Stimulated activated CD8-positive, alpha-beta memory T cell treated with anti-CD3 and anti-CD28 coated beads, Interleukin-15, amount 100 ng/mL, for 1 hour (primary cell): ENCODE results near the gene NAV2.
A peak's percentile ranks its signal among the peaks of the same experiment; 100 is the strongest.

Experiments
- DNase-seq: peaks from one replicate; pipeline ENCODE4 v3.0.0-alpha.2; 2020; ENCODE audit warnings: low read depth

The NAV2 gene

DNA sequence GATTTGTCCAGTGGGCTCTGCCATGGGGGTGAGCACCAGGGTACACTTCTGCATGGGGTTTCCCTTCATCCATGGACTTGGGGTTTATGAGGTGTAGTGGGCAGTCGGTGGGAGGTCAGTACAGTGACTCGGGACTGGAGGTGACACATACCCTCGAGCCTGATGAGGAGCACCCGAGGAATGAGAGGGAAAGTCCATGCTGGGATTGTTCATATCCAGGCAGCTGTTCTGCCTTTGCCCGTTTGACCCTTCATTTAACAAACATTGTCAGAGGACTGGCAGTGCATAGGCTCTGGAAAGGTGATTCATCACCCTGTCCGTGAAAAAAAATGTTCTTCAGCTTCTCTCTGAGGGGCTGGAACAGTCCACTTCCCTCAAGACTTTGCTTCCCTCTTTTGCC is 2.7 kb downstream of the NAV2 start:
- no peak for DNase-seq

GRCh38 chr11:19718051-19718450 is 5.4 kb downstream of the NAV2 start:
- DNase-seq: no peak

GRCh38 chr11:19718951-19719350 is 6.3 kb downstream of the NAV2 start:
- no peak for DNase-seq

DNA sequence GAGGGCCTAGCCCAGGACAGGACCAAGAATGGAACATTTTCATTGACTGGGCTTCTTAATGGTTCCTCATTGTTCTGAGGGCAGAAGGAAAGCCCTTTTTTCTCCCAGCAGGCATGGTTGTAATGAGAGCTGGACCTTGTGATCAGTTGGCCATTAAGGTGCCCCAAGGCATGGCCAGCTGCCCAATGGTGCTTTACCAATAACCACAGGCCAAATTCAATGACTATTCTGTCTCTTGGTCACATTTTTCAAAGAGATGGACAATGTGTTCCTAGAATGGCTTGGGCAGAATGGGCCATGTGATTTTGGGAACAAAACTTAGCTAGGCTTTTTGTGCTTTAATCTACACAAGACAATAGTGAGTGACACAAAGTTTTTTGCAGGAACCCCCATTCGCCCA is 7.3 kb downstream of the NAV2 start:
- DNase-seq: no peak

GRCh38 chr11:19721176-19721575 is 8.5 kb downstream of the NAV2 start:
- no peak for DNase-seq

DNA sequence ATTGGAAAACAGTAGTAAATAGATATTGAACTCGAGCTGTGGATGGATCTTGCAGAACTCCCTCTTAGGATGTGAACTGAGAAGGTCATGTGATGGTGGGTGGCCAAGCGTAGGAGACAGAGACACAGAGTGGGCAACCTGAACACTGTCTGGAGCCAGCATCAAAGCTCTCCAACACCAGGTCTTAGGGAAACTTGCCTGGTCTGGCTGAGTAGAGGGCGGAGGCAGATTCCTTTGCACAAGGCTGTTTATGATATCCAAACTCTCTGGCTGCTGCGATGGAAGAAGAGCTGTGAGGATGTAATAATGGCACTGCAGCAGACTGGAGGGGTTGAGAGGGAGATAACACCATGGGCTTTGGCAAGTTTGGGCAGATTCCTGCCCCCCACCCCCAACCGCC is 10.1 kb downstream of the NAV2 start:
- DNase-seq: no peak

DNA sequence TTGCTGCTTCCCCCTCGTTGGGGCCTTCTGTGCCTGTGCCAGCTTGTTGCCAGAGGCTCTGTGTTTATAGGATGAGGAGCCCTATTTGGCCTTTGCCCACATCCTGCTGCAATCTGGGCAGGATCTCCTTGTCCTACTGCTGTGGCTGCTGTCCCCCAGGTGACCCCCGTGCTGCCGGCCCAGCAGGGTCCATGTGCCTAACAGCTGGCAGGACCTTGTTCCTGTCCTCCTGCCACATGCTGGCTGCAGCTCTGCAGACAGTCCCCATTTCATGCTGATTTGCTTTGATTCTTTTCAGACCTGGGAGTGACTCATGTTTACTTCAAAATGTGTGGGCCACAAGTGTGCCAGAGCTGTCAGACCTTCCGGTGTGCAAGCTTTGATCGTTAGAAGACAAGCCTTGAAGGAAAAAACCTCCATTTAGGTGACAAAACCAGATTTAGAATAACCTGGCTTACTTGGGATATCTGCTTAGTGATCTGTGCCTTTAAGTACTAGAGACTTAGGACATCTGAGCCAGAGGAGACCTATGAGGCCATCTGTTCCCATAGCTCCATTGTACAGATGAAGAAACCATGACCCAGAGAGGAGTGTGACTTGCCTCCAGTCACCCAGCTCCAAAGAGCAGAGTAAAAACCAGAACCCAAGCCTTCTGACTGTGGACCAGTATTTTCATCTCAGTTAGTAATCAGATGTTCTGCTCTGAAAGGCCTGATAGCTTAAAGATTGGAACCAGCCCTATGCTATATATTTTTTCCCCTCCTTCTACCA is 11.1 kb downstream of the NAV2 start:
- DNase-seq: no peak

DNA sequence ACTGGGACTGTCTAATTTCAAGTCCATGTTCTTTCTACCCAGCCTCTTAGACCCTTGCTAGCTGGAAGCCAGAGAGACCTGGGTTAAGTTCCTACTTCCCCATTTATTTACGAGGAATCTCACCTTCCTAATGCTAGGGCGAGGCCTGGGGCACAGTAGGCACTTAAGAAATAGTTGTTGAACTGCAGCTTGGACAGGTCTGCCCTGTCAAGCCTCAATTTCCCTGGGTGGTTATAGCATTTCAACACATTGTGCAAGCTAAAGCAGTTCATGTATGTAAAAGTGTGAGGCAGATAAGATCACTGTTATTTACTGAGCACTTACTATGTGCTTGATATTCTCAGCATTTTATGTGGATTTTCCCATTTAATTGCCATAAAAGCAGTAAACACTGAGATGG is 12.1 kb downstream of the NAV2 start:
- DNase-seq: no peak

GRCh38 chr11:19725379-19726079 is 12.9 kb downstream of the NAV2 start:
- DNase-seq: no peak

DNA sequence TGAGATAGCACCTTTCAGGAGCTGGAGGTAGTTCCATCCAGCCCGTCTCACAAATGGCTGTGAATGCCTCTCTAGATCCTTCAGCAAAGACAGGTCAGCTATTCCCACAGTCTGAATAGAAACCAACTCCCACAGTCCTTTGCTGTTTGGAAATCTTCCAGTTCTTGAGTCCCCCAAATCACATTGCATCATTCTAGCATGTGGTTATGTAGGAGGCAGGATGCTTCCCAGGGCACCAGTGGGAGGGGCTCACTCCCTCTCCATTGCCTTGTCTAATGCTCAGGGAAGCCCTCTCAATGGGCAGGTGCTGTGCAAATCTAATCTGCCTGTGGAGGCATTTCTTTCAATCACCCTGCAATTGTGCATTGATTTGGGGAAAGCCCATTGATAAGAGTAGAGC is 14.6 kb downstream of the NAV2 start:
- no peak for DNase-seq

DNA sequence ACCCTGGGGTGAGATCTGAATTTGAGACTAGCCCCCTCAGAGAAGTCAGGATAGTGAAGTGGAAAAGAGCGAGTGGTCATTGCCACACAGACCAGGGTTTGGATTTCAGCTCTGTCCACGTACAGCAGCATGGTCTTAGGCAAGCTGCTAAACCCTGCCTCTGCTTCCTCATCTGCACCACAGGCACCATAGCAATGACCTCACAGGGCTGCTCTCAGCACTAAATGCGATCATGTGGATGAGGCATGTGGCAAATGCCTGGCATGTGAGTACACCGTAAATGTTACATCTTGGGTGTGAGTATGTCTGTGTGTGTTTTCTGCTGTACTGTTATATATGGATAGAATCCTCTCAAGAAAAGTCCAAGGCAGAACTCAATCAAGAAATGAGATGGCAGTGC is 15.8 kb downstream of the NAV2 start:
- no peak for DNase-seq

GRCh38 chr11:19729141-19729540 is 16.5 kb downstream of the NAV2 start:
- no peak for DNase-seq

DNA sequence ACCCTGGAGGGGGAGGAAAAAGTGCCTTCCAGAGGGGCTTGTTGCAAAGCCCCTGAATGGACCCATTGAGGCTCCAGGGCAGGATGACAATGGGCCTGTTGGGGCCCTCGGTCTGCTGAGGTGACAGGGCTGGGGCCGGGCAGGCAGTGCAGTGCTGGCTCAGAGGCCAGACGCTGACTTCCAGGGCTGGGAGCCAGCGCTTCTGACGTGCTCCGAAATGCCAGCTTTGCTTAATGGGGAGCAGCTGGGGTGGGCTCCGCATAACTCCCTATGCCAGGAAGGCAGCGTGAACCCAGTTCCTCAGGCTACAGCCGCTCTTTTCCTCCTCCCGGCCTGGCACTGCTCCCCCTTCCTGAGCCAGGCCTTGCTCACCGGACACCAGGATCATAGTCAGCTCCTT is 17.7 kb downstream of the NAV2 start:
- no peak for DNase-seq

DNA sequence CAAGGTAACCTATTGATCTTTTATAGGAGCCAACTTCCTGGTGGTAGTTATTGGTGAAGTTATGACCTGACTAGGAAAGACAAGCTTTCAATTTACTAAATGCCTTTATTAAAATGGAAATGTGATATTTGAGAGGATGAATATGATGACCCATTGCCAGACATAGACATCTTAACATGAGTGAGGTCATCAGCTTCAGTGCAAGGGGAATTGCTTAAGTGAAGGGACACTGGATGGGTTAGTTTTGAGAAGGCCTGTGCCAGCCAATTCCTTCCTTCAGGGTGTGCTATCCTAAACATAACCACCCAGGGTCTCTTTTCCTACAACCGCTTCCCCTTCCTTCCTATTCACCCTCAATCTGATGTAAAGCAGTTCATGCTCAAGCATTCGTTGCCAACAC is 21.5 kb downstream of the NAV2 start:
- no peak for DNase-seq

- DNase-seq: no peak
Measured at GRCh38 chr11:19735157-19735908, 22.7 kb downstream of the NAV2 start.

DNA sequence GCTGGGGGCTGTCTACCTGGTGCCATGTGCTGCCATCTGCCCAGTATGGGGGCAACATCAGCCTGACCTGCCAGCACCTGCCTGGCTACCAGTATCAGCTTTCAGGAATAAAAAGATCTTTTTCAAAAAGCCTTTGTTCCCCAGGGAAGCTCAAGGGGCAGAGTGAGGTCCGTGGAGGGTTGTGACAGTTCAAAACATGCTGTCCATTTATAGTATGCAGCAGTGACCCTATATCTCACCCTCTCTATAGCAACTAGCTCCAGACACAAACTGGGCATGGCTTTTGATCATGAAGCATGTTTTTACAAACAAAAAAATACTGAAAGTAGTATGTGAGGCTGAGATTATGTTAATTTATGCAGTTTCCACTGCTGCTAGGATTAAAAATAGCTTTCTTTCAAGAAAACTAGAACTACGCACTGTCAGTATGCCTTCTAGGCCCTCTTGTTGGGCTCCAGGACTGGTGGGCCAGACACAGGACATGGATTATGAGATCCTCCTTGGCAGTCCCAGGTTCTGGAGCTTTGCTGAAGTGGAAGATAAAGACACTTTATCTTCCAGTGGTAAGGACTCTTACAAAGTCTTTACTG is 23.4 kb downstream of the NAV2 start:
- no peak for DNase-seq

DNA sequence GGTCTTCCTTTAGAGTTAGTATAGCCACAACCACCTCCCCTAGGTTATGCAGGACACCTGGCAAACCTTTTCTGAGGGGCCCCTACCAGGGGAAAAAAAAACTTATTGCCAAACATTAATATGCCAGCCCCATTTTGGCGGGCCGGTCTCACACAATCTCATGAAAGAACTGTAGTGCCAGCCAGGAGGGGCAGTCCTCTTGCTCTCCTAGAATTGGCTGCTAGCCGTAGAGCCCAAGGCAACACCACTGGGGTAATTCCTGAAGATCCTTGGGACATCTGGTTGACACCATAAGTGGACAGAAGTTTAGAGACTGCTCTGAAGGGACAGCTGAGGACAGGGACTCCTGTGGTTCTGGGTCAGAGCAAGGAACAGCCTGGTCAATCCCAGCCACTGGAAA is 24.2 kb downstream of the NAV2 start:
- no peak for DNase-seq

GRCh38 chr11:19737575-19737974 is 24.9 kb downstream of the NAV2 start:
- no peak for DNase-seq

DNA sequence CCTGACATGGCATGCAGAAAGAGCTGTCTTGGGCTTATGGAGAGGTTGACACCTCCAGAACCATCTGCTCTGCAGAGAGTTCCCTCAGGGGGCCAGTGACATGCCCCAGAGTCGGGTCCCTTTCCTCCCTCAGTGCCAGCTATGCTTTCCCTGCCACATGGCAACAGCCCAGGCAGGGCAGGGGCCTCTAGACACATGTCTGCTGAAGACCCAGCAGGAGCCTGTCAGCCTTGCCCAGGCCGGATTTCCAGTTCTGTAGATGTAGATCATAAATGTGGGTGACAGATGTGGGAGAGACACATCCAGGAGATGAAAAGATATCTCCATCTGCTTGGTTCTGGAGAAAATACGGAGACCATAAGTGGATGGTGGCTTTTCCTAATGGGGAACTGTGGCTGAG is 25.5 kb downstream of the NAV2 start:
- no peak for DNase-seq

DNA sequence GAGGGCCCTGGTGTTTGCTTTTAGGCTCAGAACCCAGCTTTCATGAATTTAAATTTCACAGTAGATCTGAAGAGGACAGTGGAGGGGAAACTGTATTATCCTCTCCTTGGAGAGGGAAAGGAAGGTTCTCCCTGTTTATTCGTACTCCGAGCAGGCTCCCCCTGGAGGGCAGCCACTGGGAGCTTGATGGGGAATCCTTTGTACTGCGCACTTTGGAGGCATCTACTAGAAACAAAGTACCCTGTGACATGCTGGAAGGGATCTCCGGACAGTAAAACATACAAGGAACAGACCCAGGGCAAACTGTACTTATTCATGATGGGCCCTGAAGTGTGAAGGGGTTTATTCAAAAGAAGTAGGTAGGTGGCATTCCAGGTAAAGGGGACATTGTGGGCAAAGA is 27.2 kb downstream of the NAV2 start:
- DNase-seq: no peak

DNA sequence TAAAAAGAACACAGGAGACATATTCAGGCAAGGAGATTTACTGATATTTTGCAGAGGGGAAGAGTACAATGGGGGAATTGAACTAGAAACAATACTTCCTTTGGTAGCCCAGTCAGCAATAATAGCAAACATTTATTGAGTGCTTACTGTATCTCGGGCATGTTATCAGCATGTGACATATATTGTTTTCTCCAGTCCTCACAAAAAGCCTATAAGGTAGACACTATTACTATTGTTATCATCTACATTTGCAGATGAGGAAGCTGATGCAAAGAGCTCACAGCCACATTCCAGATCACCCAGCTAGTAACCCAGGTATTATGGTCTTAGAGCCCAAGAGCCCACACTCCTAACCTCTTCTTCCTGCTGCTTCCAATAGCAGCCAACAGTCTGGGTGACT is 27.9 kb downstream of the NAV2 start:
- DNase-seq: no peak

GRCh38 chr11:19742588-19743292 is 30.1 kb downstream of the NAV2 start:
- DNase-seq: peak; percentile 41
